Right atrium auricular region (tissue), 2 donors: ENCODE results near the gene CHAC1. TPM values are rescaled to one million over a fixed set of nuclear protein-coding genes. Genes with fewer than 3 reads are reported as not detected.
A peak's percentile ranks its signal among the peaks of the same experiment; 100 is the strongest.

Source experiments
- DNase-seq: peaks from one replicate; pipeline ENCODE4 v3.0.0-alpha.2; 2019; ENCODE audit warnings: low spot score
- H3K27ac ChIP-seq, 2 donors: fragments of 200-600 bp; sonication (generic); 1 replicate in 1 of 2; 2 replicates in 1 of 2; pipeline ENCODE4 v1.5.1; 2016 to 2019
- H3K27me3 ChIP-seq, 2 donors: fragments of 200-600 bp; sonication (generic); one replicate each; pipeline versions ENCODE4 v1.5.1 to v1.6.0; 2017 to 2019
- H3K36me3 ChIP-seq: fragments of 200-600 bp; sonication (generic); one replicate; pipeline ENCODE4 v1.5.1; 2016
- H3K4me1 ChIP-seq, 2 donors: fragments of 200-600 bp; sonication (generic); one replicate each; pipeline versions ENCODE4 v1.5.1 to v1.6.0; 2017 to 2019
- H3K4me3 ChIP-seq, 2 donors: fragments of 200-600 bp; sonication (generic); 1 replicate in 1 of 2; 2 replicates in 1 of 2; pipeline ENCODE4 v1.5.1; 2017 to 2019; ENCODE audit warnings: mild to moderate bottlenecking in 1 of 2, moderate library complexity in 1 of 2
- H3K9me3 ChIP-seq, 2 donors: fragments of 200-600 bp; sonication (generic); one replicate each; pipeline ENCODE4 v1.5.1; 2019
- CTCF ChIP-seq, 2 donors: fragments of 200-600 bp; sonication (generic); IDR thresholded peaks; one replicate each; pipeline ENCODE4 v1.5.1; 2019; ENCODE audit warnings: antibody characterized with exemption in 2 of 2
- total RNA-seq, 2 donors: library from RNA; depleted of rRNA; stranded (reverse); fragments of >200 nt; gene quantifications; one replicate each; pipeline ENCODE4 v1.1.0, GENCODE V29; 2016

Gene CHAC1
- total RNA-seq, 2 donors from 2014 or later, result 11.9 to 36.1 TPM

DNA sequence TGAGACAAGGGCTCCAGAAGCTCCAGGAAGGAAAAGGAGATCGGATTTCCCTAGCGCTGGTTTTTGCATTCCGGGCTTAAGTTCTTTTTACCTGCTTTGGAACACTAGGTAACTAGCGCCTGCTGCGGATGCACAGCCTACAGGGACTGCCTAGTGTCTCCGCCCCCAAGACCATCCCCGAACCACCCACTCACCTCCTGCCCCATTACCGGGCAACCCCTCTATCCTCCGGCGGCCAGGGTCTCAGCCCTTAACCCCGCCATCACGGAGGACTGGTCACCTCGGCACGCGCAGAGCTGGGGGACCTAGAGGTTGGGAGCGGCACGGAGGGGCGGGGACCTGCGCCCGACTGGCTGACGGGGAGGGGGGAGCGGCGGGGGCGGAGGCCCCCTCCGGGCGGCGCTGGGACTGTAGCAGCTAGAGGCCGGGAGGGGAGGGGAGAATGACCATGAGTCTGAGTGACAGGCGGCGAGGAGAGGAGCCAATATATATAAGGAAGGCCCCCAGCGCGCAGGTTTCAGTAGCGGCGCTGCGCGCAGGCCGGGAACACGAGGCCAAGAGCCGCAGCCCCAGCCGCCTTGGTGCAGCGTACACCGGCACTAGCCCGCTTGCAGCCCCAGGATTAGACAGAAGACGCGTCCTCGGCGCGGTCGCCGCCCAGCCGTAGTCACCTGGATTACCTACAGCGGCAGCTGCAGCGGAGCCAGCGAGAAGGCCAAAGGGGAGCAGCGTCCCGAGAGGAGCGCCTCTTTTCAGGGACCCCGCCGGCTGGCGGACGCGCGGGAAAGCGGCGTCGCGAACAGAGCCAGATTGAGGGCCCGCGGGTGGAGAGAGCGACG is 24.2 kb upstream of the CHAC1 start, which contains the start of gene DLL4:
Gene DLL4 (plus strand): TSS at position 520 of the 839 bp plus-strand sequence. CDS start 329 bp downstream, outside the sequence.
- Histone ChIP-seq H3K4me3 (peak within 1 kb of the TSS; percentile 47 to 64), H3K27ac (peak within 1 kb of the TSS; percentile 44 to 62), H3K9me3 (no peaks in the 10 kb centered on the region), H3K4me1 (peaks cover 0 to 73% of the 10 kb centered on the region in 2 donors), H3K36me3 (no peaks in the 10 kb centered on the region), H3K27me3 (peaks cover 13 to 18% of the 10 kb centered on the region in 2 donors)
- TF ChIP-seq CTCF (IDR thresholded peaks at IDR 0.05), result no peak
- peak; percentile 67 for DNase-seq

DNA sequence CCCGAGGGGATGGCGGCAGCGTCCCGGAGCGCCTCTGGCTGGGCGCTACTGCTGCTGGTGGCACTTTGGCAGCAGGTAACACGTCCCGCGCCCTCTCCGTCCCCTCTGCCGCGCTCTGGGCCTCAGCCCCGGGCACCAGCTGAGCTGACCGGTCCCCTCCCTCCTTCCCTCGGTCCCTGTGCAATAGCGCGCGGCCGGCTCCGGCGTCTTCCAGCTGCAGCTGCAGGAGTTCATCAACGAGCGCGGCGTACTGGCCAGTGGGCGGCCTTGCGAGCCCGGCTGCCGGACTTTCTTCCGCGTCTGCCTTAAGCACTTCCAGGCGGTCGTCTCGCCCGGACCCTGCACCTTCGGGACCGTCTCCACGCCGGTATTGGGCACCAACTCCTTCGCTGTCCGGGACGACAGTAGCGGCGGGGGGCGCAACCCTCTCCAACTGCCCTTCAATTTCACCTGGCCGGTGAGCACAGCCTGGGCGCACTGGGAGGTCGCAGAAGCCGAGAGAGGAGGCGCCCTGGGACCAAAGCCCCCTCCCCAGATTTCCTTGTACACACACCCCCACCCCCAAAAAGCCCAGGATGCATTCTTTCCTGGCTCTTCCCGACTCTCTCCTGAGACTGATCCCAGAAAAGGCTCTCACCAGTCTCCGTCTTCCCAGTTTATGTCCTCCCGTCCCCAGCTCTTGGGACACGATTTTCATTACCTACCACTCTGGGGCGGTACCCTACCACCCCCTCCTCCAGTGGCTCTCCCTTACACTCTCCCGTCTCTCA is 23.4 kb upstream of the CHAC1 start:
- Histone ChIP-seq H3K4me1 (peaks cover 0 to 78% of the 10 kb centered on the region in 2 donors), H3K27me3 (peaks cover 13 to 18% of the 10 kb centered on the region in 2 donors)

GRCh38 chr15:40930430-40931299 is 22.6 kb upstream of the CHAC1 start:
- Histone ChIP-seq H3K27ac (peak overlapping the region; percentile 44 to 62), H3K4me1 (peaks cover 0 to 82% of the 10 kb centered on the region in 2 donors)
- no peak for DNase-seq

More for the DNA sequence above, 23.4 kb upstream of the CHAC1 start:
- Histone ChIP-seq H3K27ac (peak overlapping the region; percentile 44 to 62), H3K4me3 (peak overlapping the region; percentile 47 to 64), H3K9me3 (no peaks in the 10 kb centered on the region), H3K36me3 (no peaks in the 10 kb centered on the region)
- TF ChIP-seq CTCF (IDR thresholded peaks at IDR 0.05), result no peak
- DNase-seq, result no peak

DNA sequence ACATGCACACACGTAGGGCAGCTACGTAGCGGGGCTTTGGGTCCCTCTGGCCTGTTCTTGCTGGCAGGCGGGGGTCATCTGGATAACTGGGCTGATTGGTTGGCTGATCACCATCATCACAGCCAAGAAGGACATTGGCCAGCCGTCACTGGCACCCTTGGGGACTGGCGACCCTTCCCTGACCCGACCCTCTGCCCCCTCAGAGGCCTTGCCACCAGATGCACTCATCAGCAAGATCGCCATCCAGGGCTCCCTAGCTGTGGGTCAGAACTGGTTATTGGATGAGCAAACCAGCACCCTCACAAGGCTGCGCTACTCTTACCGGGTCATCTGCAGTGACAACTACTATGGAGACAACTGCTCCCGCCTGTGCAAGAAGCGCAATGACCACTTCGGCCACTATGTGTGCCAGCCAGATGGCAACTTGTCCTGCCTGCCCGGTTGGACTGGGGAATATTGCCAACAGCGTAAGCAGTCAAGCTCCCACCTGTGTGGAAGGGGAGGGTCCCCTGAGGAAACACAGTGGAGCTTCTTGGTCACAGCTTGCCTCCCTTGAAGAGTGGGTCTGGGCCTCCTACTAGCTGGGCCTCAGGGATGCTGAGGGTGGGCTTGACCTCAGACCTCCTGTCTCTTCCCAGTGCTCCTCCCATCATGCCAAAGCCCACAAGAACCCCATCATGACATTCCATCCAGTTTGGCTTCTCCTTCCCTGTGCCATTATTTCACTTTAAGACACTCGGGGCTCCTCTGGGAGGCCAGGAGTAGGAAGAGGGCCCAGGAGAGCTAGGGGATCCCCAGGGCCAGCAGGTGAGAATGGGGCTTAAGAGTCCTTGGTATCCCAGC is 21.8 kb upstream of the CHAC1 start:
- H3K9me3 ChIP-seq, result no peaks in the 10 kb centered on the region
- DNase-seq, result no peak
- peaks cover 13 to 18% of the 10 kb centered on the region in 2 donors for H3K27me3 ChIP-seq
- peaks cover 0 to 81% of the 10 kb centered on the region in 2 donors for H3K4me1 ChIP-seq
- no peak for TF ChIP-seq CTCF (IDR thresholded peaks at IDR 0.05)
- H3K27ac ChIP-seq, result peak overlapping the region; percentile 33 to 62
- no peaks in the 10 kb centered on the region for H3K36me3 ChIP-seq
- H3K4me3 ChIP-seq, result peak overlapping the region; percentile 47 to 64

More at GRCh38 chr15:40930430-40931299, 22.6 kb upstream of the CHAC1 start:
- Histone ChIP-seq H3K36me3 (no peaks in the 10 kb centered on the region), H3K9me3 (no peaks in the 10 kb centered on the region), H3K4me3 (peak overlapping the region; percentile 47 to 64), H3K27me3 (peaks cover 13 to 18% of the 10 kb centered on the region in 2 donors)
- peak; percentile 45 to 67 for TF ChIP-seq CTCF (IDR thresholded peaks at IDR 0.05)
